Fibroblast of pulmonary artery (primary cell): ENCODE data around the gene HPSE.

ENCODE experiments used
- DNase-seq: peaks from one replicate; pipeline ENCODE4 v3.0.0-alpha.2; 2010; ENCODE audit warnings: low read depth
- H3K4me3 ChIP-seq: replicated peaks from 2 replicates; pipeline ENCODE4 v1.5.1; 2011; ENCODE audit warnings: low read depth, mild to moderate bottlenecking, control low read depth, low read length, moderate library complexity
- TF ChIP-seq, protein P1 (sequence below): IDR thresholded peaks from 2 replicates; pipeline ENCODE4 v1.5.1; 2011; ENCODE audit warnings: mild to moderate bottlenecking, control low read depth, low read length, inconsistent platforms; ENCODE audit errors: missing control alignments

HPSE gene

DNA sequence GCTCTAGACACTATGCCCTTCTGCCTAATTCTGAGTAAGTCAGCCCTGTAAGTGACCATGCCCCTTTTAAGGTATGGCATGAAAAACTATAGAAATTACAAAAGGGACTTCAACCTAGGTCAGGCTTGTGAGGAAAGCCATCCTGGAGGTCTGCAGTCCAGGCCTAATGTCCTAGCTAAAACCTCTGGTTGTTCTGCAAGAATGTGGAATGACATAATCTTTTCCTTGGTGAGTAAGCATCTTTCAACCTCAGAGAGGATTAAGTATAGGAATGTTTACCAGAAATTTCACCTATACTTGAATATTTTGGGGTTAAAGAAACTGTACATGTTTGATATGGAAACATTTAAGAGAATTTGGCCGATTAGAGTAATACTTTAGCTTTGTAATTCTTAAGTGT, 23.8 kb upstream of the HPSE start:
- no peak overlapping the region for H3K4me3 ChIP-seq
- peak; percentile 85 for DNase-seq
- TF ChIP-seq, protein P1, sequence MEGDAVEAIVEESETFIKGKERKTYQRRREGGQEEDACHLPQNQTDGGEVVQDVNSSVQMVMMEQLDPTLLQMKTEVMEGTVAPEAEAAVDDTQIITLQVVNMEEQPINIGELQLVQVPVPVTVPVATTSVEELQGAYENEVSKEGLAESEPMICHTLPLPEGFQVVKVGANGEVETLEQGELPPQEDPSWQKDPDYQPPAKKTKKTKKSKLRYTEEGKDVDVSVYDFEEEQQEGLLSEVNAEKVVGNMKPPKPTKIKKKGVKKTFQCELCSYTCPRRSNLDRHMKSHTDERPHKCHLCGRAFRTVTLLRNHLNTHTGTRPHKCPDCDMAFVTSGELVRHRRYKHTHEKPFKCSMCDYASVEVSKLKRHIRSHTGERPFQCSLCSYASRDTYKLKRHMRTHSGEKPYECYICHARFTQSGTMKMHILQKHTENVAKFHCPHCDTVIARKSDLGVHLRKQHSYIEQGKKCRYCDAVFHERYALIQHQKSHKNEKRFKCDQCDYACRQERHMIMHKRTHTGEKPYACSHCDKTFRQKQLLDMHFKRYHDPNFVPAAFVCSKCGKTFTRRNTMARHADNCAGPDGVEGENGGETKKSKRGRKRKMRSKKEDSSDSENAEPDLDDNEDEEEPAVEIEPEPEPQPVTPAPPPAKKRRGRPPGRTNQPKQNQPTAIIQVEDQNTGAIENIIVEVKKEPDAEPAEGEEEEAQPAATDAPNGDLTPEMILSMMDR: no peak

DNA sequence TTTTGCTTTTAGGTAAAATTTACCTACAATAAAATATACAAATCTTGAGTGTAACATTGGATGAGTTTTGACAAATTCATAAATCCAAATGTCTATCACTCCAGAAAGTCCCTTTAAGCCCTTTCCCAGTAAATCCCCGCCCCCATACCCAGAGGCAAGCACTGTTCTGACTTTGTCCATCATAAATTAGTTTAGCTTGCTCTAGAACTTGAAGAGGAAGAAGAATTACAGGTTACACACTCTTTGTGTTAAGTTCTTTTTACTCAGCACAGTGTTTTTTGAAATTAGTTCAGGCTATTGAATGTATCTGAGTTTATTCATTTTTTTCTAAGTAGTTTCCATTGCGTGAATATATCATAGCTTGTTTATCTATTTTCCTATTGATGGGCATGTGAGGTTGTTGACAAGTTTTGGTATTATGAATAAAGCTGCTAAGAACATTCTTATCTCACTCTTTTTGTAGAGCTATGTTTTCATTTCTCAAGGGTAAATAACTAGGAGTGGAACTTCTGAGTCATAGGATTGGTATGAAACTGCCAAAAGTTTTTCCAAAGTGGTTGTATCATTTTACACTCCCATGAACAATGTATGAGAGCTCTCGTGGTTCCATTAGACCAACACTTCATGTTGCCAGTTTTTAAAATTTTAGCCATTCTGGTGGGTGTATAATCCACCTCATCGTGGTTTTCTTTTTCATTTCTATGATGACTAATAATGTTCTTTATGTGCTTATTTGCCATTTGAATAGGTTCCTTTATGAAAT, 22.4 kb upstream of the HPSE start:
- no peak overlapping the region for H3K4me3 ChIP-seq
- DNase-seq: peak; percentile 97
- TF ChIP-seq, protein P1: no peak

DNA sequence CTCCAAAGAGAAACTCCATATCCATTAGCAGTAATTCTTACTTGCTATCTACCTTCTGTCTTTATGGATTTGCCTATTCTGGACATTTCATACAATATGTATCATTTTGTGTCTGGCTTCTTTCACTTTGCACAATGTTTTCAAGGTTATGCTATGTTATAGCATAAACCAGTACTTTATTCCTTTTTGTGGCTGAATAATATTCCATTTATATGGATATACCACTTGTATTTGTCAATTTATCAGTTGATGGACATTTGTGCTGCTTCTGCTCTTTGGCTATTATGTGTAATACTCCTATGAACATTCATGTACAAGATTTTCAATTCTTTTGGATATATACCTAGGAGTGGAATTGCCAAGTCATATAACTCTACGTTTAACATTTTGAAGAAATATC, 18.9 kb upstream of the HPSE start:
- TF ChIP-seq, protein P1: no peak
- H3K4me3 ChIP-seq: no peak overlapping the region
- no peak for DNase-seq

DNA sequence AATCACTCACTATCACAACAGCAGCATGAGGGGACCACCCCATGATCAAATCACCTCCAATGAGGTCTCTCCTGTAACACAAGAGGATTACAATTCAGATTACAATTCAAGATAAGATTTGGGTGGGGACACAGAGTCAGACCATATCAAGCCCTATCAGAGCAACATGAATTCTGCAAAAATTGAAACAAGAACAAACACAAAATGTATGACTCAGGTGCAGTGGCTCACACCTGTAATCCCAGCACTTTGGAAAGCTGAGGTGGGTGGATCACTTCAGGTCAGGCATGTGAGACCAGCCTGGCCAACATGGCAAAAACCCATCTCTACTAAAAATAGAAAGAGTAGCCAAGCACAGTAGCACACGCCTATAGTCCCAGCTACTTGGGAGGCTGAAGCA, 13.4 kb upstream of the HPSE start:
- no peak for DNase-seq
- no peak overlapping the region for H3K4me3 ChIP-seq
- TF ChIP-seq, protein P1: no peak

DNA sequence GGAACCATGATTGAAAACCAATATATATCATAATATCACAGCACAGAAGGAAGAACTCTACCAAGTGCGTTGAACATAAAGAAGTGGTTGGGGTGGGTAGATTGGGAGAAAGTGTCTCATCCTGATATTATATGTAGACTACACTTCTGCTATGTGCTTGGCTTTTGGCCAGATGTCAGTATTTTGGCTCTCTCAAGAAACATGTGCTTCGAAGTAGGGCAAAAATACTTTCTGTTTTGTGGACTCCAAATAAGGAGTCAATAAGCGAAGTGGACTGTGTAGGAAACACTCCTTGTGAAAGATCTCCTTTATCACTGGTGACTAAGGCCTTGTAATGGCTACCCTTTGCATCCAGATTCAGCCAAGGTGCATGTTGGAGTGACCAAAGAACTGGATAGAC, 7.8 kb upstream of the HPSE start:
- peak; percentile 56 for DNase-seq
- no peak overlapping the region for H3K4me3 ChIP-seq
- TF ChIP-seq, protein P1: no peak

DNA sequence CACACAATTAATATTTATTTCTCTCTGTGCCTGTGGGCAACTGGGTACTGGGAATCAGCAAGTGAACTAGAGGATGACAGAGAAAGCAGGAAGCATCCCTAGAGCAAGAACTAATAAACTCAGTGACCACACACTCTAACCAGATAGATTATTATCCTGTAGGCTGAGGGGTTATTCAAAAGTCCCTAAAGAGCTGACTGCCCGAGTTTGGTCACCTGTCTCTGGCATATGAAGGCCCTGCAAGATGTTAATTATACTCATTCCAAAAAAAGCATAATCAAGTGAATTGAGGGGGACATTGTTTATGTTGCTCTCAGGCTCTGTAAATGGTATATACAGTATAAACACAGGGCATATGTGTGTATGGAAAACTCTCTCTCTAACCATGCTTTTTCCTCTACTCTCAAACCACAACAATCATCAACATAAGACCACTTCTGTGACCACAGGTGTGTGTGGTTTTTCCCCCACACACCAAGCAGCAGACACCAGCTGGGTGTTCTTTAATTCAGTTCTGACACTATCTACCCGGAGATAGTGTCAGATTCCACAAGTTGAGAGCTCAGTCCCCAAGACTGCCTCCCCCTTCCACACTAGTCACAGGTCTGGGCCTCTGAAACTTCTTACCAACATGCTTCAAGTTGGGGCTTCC, 6.2 kb upstream of the HPSE start:
- TF ChIP-seq, protein P1: no peak
- no peak overlapping the region for H3K4me3 ChIP-seq
- no peak for DNase-seq

DNA sequence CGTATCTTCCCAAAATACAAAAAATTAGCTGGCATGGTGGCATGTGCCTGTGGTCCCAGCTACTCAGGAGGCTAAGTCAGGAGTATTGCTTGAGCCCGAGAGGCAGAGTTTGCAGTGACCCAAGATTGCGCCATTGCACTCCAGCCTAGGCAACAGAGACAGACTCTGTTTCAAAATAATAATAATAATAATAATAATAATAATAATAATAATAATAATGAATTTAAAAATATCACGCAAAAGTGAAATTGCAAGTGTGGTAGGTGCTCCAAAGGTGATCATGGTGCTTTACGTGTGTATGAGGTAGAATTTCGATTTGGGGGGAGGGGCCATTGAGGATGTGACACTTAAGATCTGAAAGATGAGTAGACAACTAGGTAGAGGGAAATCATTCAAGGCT, 4.9 kb upstream of the HPSE start:
- no peak for DNase-seq
- TF ChIP-seq, protein P1: no peak
- H3K4me3 ChIP-seq: no peak overlapping the region
